ENCODE results near the gene MGST2. TPM values are rescaled to one million over a fixed set of nuclear protein-coding genes. Genes with fewer than 3 reads are reported as not detected.

MGST2 gene
- total RNA-seq, 1 experiment from 2014 or later, result 55.8 TPM

GRCh38 chr4:139676913-139677585, 11.4 kb downstream of the MGST2 start:
- peaks cover 21% of the 10 kb centered on the region for H3K36me3 ChIP-seq (ENCODE audit: insufficient read depth, low read length)
- no peak overlapping the region for H3K9ac ChIP-seq (ENCODE audit: low read length)
- DNase-seq, result no peak
- H3K4me2 ChIP-seq (ENCODE audit: low read depth, low read length, poor library complexity, severe bottlenecking), result no peak overlapping the region
- no peaks in the 10 kb centered on the region for H3K9me2 ChIP-seq (replicated peaks; ENCODE audit: insufficient read depth, low read length)
- no peak overlapping the region for H3K4me3 ChIP-seq (ENCODE audit: low read length)
- H3K27me3 ChIP-seq (ENCODE audit: low read length), result no peaks in the 10 kb centered on the region
- H3K4me1 ChIP-seq (ENCODE audit: low read length), result peaks cover 16% of the 10 kb centered on the region
- H3K79me2 ChIP-seq (ENCODE audit: low read length), result peaks cover 34% of the 10 kb centered on the region
- H3K27ac ChIP-seq (ENCODE audit: low read length), result no peak overlapping the region
- no peaks in the 10 kb centered on the region for H4K20me1 ChIP-seq (ENCODE audit: insufficient read depth, low read depth, low read length)
- no peak overlapping the region for H2AFZ ChIP-seq (ENCODE audit: low read length)
- no peaks in the 10 kb centered on the region for H3K9me3 ChIP-seq (ENCODE audit: low read length)

GRCh38 chr4:139682309-139682708, 16.7 kb downstream of the MGST2 start:
- H3K9me2 ChIP-seq (replicated peaks; ENCODE audit: insufficient read depth, low read length), result no peaks in the 10 kb centered on the region
- H3K27me3 ChIP-seq (ENCODE audit: low read length), result no peaks in the 10 kb centered on the region
- no peak overlapping the region for H3K4me2 ChIP-seq (ENCODE audit: low read depth, low read length, poor library complexity, severe bottlenecking)
- no peaks in the 10 kb centered on the region for H4K20me1 ChIP-seq (ENCODE audit: insufficient read depth, low read depth, low read length)
- H3K9me3 ChIP-seq (ENCODE audit: low read length), result no peaks in the 10 kb centered on the region
- H3K4me3 ChIP-seq (ENCODE audit: low read length), result no peak overlapping the region
- peaks cover 17% of the 10 kb centered on the region; the same call in 1 of the 2 replicates for H3K79me2 ChIP-seq (ENCODE audit: low read length)
- H2AFZ ChIP-seq (ENCODE audit: low read length), result no peak overlapping the region
- H3K27ac ChIP-seq (ENCODE audit: low read length), result no peak overlapping the region
- H3K9ac ChIP-seq (ENCODE audit: low read length), result no peak overlapping the region
- no peak for DNase-seq
- no peaks in the 10 kb centered on the region for H3K4me1 ChIP-seq (ENCODE audit: low read length)
- H3K36me3 ChIP-seq (ENCODE audit: insufficient read depth, low read length), result peaks cover 26% of the 10 kb centered on the region

- Histone ChIP-seq H3K4me3 (ENCODE audit: low read length) (no peak overlapping the region), H3K4me2 (ENCODE audit: low read depth, low read length, poor library complexity, severe bottlenecking) (no peak overlapping the region), H3K9ac (ENCODE audit: low read length) (no peak overlapping the region), H3K9me3 (ENCODE audit: low read length) (no peaks in the 10 kb centered on the region), H3K4me1 (ENCODE audit: low read length) (no peaks in the 10 kb centered on the region), H4K20me1 (ENCODE audit: insufficient read depth, low read depth, low read length) (no peaks in the 10 kb centered on the region), H3K27me3 (ENCODE audit: low read length) (no peaks in the 10 kb centered on the region), H3K9me2 (replicated peaks; ENCODE audit: insufficient read depth, low read length) (no peaks in the 10 kb centered on the region), H2AFZ (ENCODE audit: low read length) (no peak overlapping the region), H3K79me2 (ENCODE audit: low read length) (peaks cover 17% of the 10 kb centered on the region; the same call in 1 of the 2 replicates), H3K36me3 (ENCODE audit: insufficient read depth, low read length) (peaks cover 26% of the 10 kb centered on the region), H3K27ac (ENCODE audit: low read length) (no peak overlapping the region)
- DNase-seq, result no peak
These were observed 17.1 kb downstream of the MGST2 start for GRCh38 chr4:139682741-139683151.

GRCh38 chr4:139684351-139684750, 18.7 kb downstream of the MGST2 start:
- no peaks in the 10 kb centered on the region for H3K27me3 ChIP-seq (ENCODE audit: low read length)
- no peaks in the 10 kb centered on the region for H4K20me1 ChIP-seq (ENCODE audit: insufficient read depth, low read depth, low read length)
- peaks cover 13% of the 10 kb centered on the region; the same call in 1 of the 2 replicates for H3K79me2 ChIP-seq (ENCODE audit: low read length)
- H2AFZ ChIP-seq (ENCODE audit: low read length), result no peak overlapping the region
- no peak overlapping the region for H3K9ac ChIP-seq (ENCODE audit: low read length)
- no peaks in the 10 kb centered on the region for H3K9me3 ChIP-seq (ENCODE audit: low read length)
- DNase-seq, result no peak
- H3K9me2 ChIP-seq (replicated peaks; ENCODE audit: insufficient read depth, low read length), result no peaks in the 10 kb centered on the region
- no peak overlapping the region for H3K4me3 ChIP-seq (ENCODE audit: low read length)
- no peaks in the 10 kb centered on the region for H3K4me1 ChIP-seq (ENCODE audit: low read length)
- no peak overlapping the region for H3K4me2 ChIP-seq (ENCODE audit: low read depth, low read length, poor library complexity, severe bottlenecking)
- H3K27ac ChIP-seq (ENCODE audit: low read length), result no peak overlapping the region
- peaks cover 13% of the 10 kb centered on the region for H3K36me3 ChIP-seq (ENCODE audit: insufficient read depth, low read length)

GRCh38 chr4:139685180-139685579, 19.6 kb downstream of the MGST2 start:
- H2AFZ ChIP-seq (ENCODE audit: low read length), result no peak overlapping the region
- H3K36me3 ChIP-seq (ENCODE audit: insufficient read depth, low read length), result peaks cover 8% of the 10 kb centered on the region
- DNase-seq, result no peak
- no peak overlapping the region for H3K4me3 ChIP-seq (ENCODE audit: low read length)
- no peak overlapping the region for H3K9ac ChIP-seq (ENCODE audit: low read length)
- H3K27ac ChIP-seq (ENCODE audit: low read length), result no peak overlapping the region
- no peaks in the 10 kb centered on the region for H3K27me3 ChIP-seq (ENCODE audit: low read length)
- H4K20me1 ChIP-seq (ENCODE audit: insufficient read depth, low read depth, low read length), result no peaks in the 10 kb centered on the region
- H3K4me2 ChIP-seq (ENCODE audit: low read depth, low read length, poor library complexity, severe bottlenecking), result no peak overlapping the region
- no peaks in the 10 kb centered on the region for H3K4me1 ChIP-seq (ENCODE audit: low read length)
- H3K79me2 ChIP-seq (ENCODE audit: low read length), result peaks cover 13% of the 10 kb centered on the region; the same call in 1 of the 2 replicates
- no peaks in the 10 kb centered on the region for H3K9me2 ChIP-seq (replicated peaks; ENCODE audit: insufficient read depth, low read length)
- H3K9me3 ChIP-seq (ENCODE audit: low read length), result no peaks in the 10 kb centered on the region

GRCh38 chr4:139686130-139686529, 20.5 kb downstream of the MGST2 start:
- peaks cover 5% of the 10 kb centered on the region for H3K36me3 ChIP-seq (ENCODE audit: insufficient read depth, low read length)
- H3K27ac ChIP-seq (ENCODE audit: low read length), result no peak overlapping the region
- no peak for DNase-seq
- H4K20me1 ChIP-seq (ENCODE audit: insufficient read depth, low read depth, low read length), result no peaks in the 10 kb centered on the region
- H3K79me2 ChIP-seq (ENCODE audit: low read length), result peaks cover 13% of the 10 kb centered on the region; the same call in 1 of the 2 replicates
- H3K9ac ChIP-seq (ENCODE audit: low read length), result no peak overlapping the region
- H3K9me2 ChIP-seq (replicated peaks; ENCODE audit: insufficient read depth, low read length), result no peaks in the 10 kb centered on the region
- no peaks in the 10 kb centered on the region for H3K4me1 ChIP-seq (ENCODE audit: low read length)
- no peak overlapping the region for H3K4me3 ChIP-seq (ENCODE audit: low read length)
- H3K27me3 ChIP-seq (ENCODE audit: low read length), result no peaks in the 10 kb centered on the region
- H3K4me2 ChIP-seq (ENCODE audit: low read depth, low read length, poor library complexity, severe bottlenecking), result no peak overlapping the region
- no peak overlapping the region for H2AFZ ChIP-seq (ENCODE audit: low read length)
- no peaks in the 10 kb centered on the region for H3K9me3 ChIP-seq (ENCODE audit: low read length)

- H3K9ac ChIP-seq (ENCODE audit: low read length), result no peak overlapping the region
- DNase-seq, result no peak
- peaks cover 5% of the 10 kb centered on the region for H3K36me3 ChIP-seq (ENCODE audit: insufficient read depth, low read length)
- H2AFZ ChIP-seq (ENCODE audit: low read length), result no peak overlapping the region
- no peak overlapping the region for H3K27ac ChIP-seq (ENCODE audit: low read length)
- no peaks in the 10 kb centered on the region for H4K20me1 ChIP-seq (ENCODE audit: insufficient read depth, low read depth, low read length)
- no peaks in the 10 kb centered on the region for H3K9me2 ChIP-seq (replicated peaks; ENCODE audit: insufficient read depth, low read length)
- no peak overlapping the region for H3K4me3 ChIP-seq (ENCODE audit: low read length)
- peaks cover 9% of the 10 kb centered on the region; the same call in 1 of the 2 replicates for H3K79me2 ChIP-seq (ENCODE audit: low read length)
- peaks cover 1% of the 10 kb centered on the region; the same call in 1 of the 2 replicates for H3K4me1 ChIP-seq (ENCODE audit: low read length)
- no peaks in the 10 kb centered on the region for H3K27me3 ChIP-seq (ENCODE audit: low read length)
- H3K4me2 ChIP-seq (ENCODE audit: low read depth, low read length, poor library complexity, severe bottlenecking), result no peak overlapping the region
- H3K9me3 ChIP-seq (ENCODE audit: low read length), result no peaks in the 10 kb centered on the region
These were observed 21.4 kb downstream of the MGST2 start for GRCh38 chr4:139686988-139687387.

GRCh38 chr4:139689093-139689722, 23.6 kb downstream of the MGST2 start:
- Histone ChIP-seq H4K20me1 (ENCODE audit: insufficient read depth, low read depth, low read length) (no peaks in the 10 kb centered on the region), H3K36me3 (ENCODE audit: insufficient read depth, low read length) (peaks cover 5% of the 10 kb centered on the region), H3K27ac (ENCODE audit: low read length) (no peak overlapping the region), H3K9me3 (ENCODE audit: low read length) (no peaks in the 10 kb centered on the region), H3K9ac (ENCODE audit: low read length) (no peak overlapping the region), H3K4me1 (ENCODE audit: low read length) (peaks cover 8% of the 10 kb centered on the region), H3K4me3 (ENCODE audit: low read length) (no peak overlapping the region), H3K79me2 (ENCODE audit: low read length) (peaks cover 4% of the 10 kb centered on the region; the same call in 1 of the 2 replicates), H2AFZ (ENCODE audit: low read length) (no peak overlapping the region), H3K9me2 (replicated peaks; ENCODE audit: insufficient read depth, low read length) (no peaks in the 10 kb centered on the region), H3K4me2 (ENCODE audit: low read depth, low read length, poor library complexity, severe bottlenecking) (no peak overlapping the region), H3K27me3 (ENCODE audit: low read length) (no peaks in the 10 kb centered on the region)
- no peak for DNase-seq

Measured in Karpas-422 (cell line).